HCT116 (cell line): ENCODE results near the gene PAX8. TPM values are rescaled to one million over a fixed set of nuclear protein-coding genes. Genes with fewer than 3 reads are reported as not detected.

Source experiments
- ATAC-seq: fragments of 200-7000 bp; cut with Tn5 transposase; 2 replicates; pipeline ENCODE4 v1.9.1; 2020; ENCODE audit warnings: mild to moderate bottlenecking, moderate library complexity
- BruUV-seq: library from RNA; stranded (reverse); fragments of 400-500 nt; replicated peaks from 2 replicates; lab custom pipeline; 2021; lab: Mats Ljungman, UMichigan
- CTCF ChIA-PET: fragments of 300-600 bp; sonication (Branson Sonifier 250); formaldehyde crosslinking; loops from one replicate; lab custom pipeline; 2021; ENCODE audit warnings: antibody characterized with exemption; lab: Charles Lee
- POLR2A ChIA-PET: fragments of 300-600, 350-600 bp; sonication (Branson Sonifier 250); formaldehyde crosslinking; loops from one replicate; lab custom pipeline; 2021; ENCODE audit warnings: antibody characterized with exemption; lab: Charles Lee
- RAD21 ChIA-PET, 2 experiments: fragments of 300-600 bp; sonication (Branson Sonifier 250); formaldehyde crosslinking; loops; one replicate each; lab custom pipeline; 2023; ENCODE audit warnings: low total read pairs in 2 of 2; ENCODE audit not compliant: uncharacterized antibody in 2 of 2, unreplicated experiment in 2 of 2, low non-redundant PET in 1 of 2; lab: Charles Lee
- DNase-seq: peaks from one replicate; pipeline ENCODE4 v3.0.0-alpha.2; 2010; ENCODE audit warnings: low read depth, low spot score
- H2AFZ ChIP-seq: fragments of 200-600 bp; shearing (Covaris generic), sonication (generic); 2 replicates; pipeline ENCODE4 v1.6.1; 2017; ENCODE audit warnings: low read depth, mixed run types, mixed read lengths, antibody characterized with exemption, low read length; ENCODE audit not compliant: poor library complexity, severe bottlenecking
- H3K27ac ChIP-seq: 2 replicates; pipeline ENCODE4 v1.5.1; 2012; ENCODE audit warnings: low read depth, low read length
- H3K27me3 ChIP-seq: fragments of 200-600 bp; sonication (generic); 2 replicates; pipeline ENCODE4 v1.6.1; 2016; ENCODE audit warnings: mixed run types, low read length, mixed read lengths; ENCODE audit not compliant: insufficient read depth
- H3K36me3 ChIP-seq, 2 experiments: fragments of 200-500 bp in 1 of 2; fragments of 200-600 bp in 1 of 2; sonication (Bioruptor generic) in 1 of 2; sonication (generic) in 1 of 2; 2 replicates each; pipeline versions ENCODE4 v1.5.1 to v1.6.1; 2014 to 2016; ENCODE audit warnings: low read length in 2 of 2, inconsistent platforms in 1 of 2, mixed read lengths in 1 of 2, mixed run types in 1 of 2; ENCODE audit not compliant: insufficient read depth in 2 of 2, control insufficient read depth in 1 of 2
- H3K4me1 ChIP-seq, 2 experiments: fragments of 200-600 bp in 1 of 2; sonication (generic) in 1 of 2; 2 replicates each; pipeline versions ENCODE4 v1.5.1 to v1.6.1; 2012 to 2017; ENCODE audit warnings: low read length in 2 of 2, inconsistent platforms in 1 of 2, mild to moderate bottlenecking in 1 of 2, mixed read lengths in 1 of 2, mixed run types in 1 of 2, moderate library complexity in 1 of 2; ENCODE audit not compliant: insufficient read depth in 2 of 2, control insufficient read depth in 1 of 2
- H3K4me2 ChIP-seq: fragments of 200-600 bp; sonication (generic); 2 replicates; pipeline ENCODE4 v1.6.1; 2017; ENCODE audit warnings: mixed run types, low read length, mixed read lengths
- H3K4me3 ChIP-seq, 2 experiments: fragments of 200-600 bp in 1 of 2; sonication (generic) in 1 of 2; replicated peaks in 1 of 2; 2 replicates each; pipeline ENCODE4 v1.5.1; 2011 to 2016; ENCODE audit warnings: low read length in 2 of 2, control low read depth in 1 of 2, low read depth in 1 of 2, mild to moderate bottlenecking in 1 of 2, mixed read lengths in 1 of 2, mixed run types in 1 of 2
- H3K79me2 ChIP-seq: fragments of 200-600 bp; sonication (generic); 2 replicates; pipeline ENCODE4 v1.6.1; 2017; ENCODE audit warnings: mild to moderate bottlenecking, mixed run types, low read length, moderate library complexity, mixed read lengths; ENCODE audit not compliant: insufficient read depth
- H3K9ac ChIP-seq: fragments of 200-600 bp; sonication (generic); 2 replicates; pipeline ENCODE4 v1.6.1; 2016; ENCODE audit warnings: low read length, mixed read lengths
- H3K9me2 ChIP-seq: fragments of 200-600 bp; sonication (generic), shearing (Covaris generic); 2 replicates; pipeline ENCODE4 v1.6.1; 2017; ENCODE audit warnings: mixed run types, mild to moderate bottlenecking, moderate library complexity; ENCODE audit not compliant: insufficient read depth
- H3K9me3 ChIP-seq, 2 experiments: fragments of 200-500 bp in 1 of 2; fragments of 200-600 bp in 1 of 2; sonication (Bioruptor generic) in 1 of 2; sonication (generic) in 1 of 2; 2 replicates each; pipeline ENCODE4 v1.6.1; 2014 to 2017; ENCODE audit warnings: low read length in 2 of 2, mixed read lengths in 2 of 2, inconsistent platforms in 1 of 2, low read depth in 1 of 2, mild to moderate bottlenecking in 1 of 2, mixed run types in 1 of 2, moderate library complexity in 1 of 2; ENCODE audit not compliant: control insufficient read depth in 1 of 2, insufficient read depth in 1 of 2
- H4K20me1 ChIP-seq: fragments of 200-600 bp; sonication (generic), shearing (Covaris generic); 2 replicates; pipeline ENCODE4 v1.6.1; 2017; ENCODE audit warnings: mixed run types, mild to moderate bottlenecking, moderate library complexity; ENCODE audit not compliant: insufficient read depth
- CBX3 ChIP-seq: IDR thresholded peaks from 2 replicates; pipeline ENCODE4 v1.6.1; 2012; ENCODE audit warnings: low read depth
- CEBPB ChIP-seq: IDR thresholded peaks from 2 replicates; pipeline ENCODE4 v1.6.1; 2012; ENCODE audit warnings: low read depth
- EGR1 ChIP-seq: IDR thresholded peaks from 2 replicates; pipeline ENCODE4 v1.6.1; 2012; ENCODE audit warnings: low read depth
- ELF1 ChIP-seq: IDR thresholded peaks from 2 replicates; pipeline ENCODE4 v1.6.1; 2012; ENCODE audit warnings: low read depth, borderline replicate concordance
- EZH2 ChIP-seq: fragments of 200-600 bp; sonication (generic); IDR thresholded peaks from 2 replicates; pipeline ENCODE4 v1.6.1; 2017; ENCODE audit warnings: antibody characterized with exemption, mixed run types
- EZH2phosphoT487 ChIP-seq: fragments of 200-600 bp; IDR thresholded peaks from 2 replicates; pipeline ENCODE4 v1.6.1; 2018; ENCODE audit warnings: antibody characterized with exemption, borderline replicate concordance
- POLR2AphosphoS5 ChIP-seq: IDR thresholded peaks from 2 replicates; pipeline ENCODE4 v1.6.1; 2011; ENCODE audit warnings: mild to moderate bottlenecking, low read depth, low read length, moderate library complexity
- RAD21 ChIP-seq: IDR thresholded peaks from 2 replicates; pipeline ENCODE4 v1.6.1; 2012; ENCODE audit warnings: low read depth, mild to moderate bottlenecking
- TCF7L2 ChIP-seq: IDR thresholded peaks from 2 replicates; pipeline ENCODE4 v1.7.0; 2011; ENCODE audit warnings: borderline replicate concordance, inconsistent platforms; ENCODE audit not compliant: insufficient read depth, insufficient read length; ENCODE audit errors: extremely low read depth
- YY1 ChIP-seq: IDR thresholded peaks from 2 replicates; pipeline ENCODE4 v1.6.1; 2011; ENCODE audit warnings: low read length, low read depth, moderate library complexity, mild to moderate bottlenecking; ENCODE audit not compliant: insufficient replicate concordance; ENCODE audit errors: extremely low read depth
- ZFX ChIP-seq: fragments of 450-650 bp; IDR thresholded peaks from 2 replicates; pipeline ENCODE4 v1.6.1; 2017
- ZNF274 ChIP-seq: fragments of 200-500 bp; sonication (Bioruptor generic); IDR thresholded peaks from 2 replicates; pipeline ENCODE4 v1.6.1; 2014; ENCODE audit warnings: mild to moderate bottlenecking, low read depth, low read length, inconsistent platforms
- intact Hi-C: fragments of 100-400 bp; cut with micrococcal nuclease; formaldehyde crosslinking; loops from 2 replicates; pipeline ENCODE4 v1.10.0; 2022
- total RNA-seq: library from RNA; stranded (reverse); gene quantifications from one replicate; pipeline ENCODE4 v1.2.1, GENCODE V29; 2021; ENCODE audit not compliant: unreplicated experiment
- TF ChIP-seq, protein P1 (sequence below): IDR thresholded peaks from 2 replicates; pipeline ENCODE4 v1.6.1; 2012; ENCODE audit warnings: low read depth
- TF ChIP-seq, protein P2 (sequence below): IDR thresholded peaks from 2 replicates; pipeline ENCODE4 v1.6.1; 2012
- TF ChIP-seq, protein P3 (sequence below): IDR thresholded peaks from 2 replicates; pipeline ENCODE4 v1.6.1; 2012
- TF ChIP-seq, protein P4 (sequence below), 3 experiments: fragments of 200-600 bp in 1 of 3; sonication (generic) in 1 of 3; IDR thresholded peaks in 2 of 3; conservative IDR thresholded peaks in 1 of 3; 2 replicates each; pipeline ENCODE4 v1.5.1; 2012 to 2017; ENCODE audit warnings: low read depth in 2 of 3, low read length in 2 of 3, antibody characterized with exemption in 1 of 3, borderline replicate concordance in 1 of 3, control low read depth in 1 of 3, mild to moderate bottlenecking in 1 of 3, mixed read lengths in 1 of 3, mixed run types in 1 of 3, moderate library complexity in 1 of 3; ENCODE audit not compliant: insufficient read depth in 1 of 3
- TF ChIP-seq, protein P5 (sequence below): IDR thresholded peaks from 2 replicates; pipeline ENCODE4 v1.6.1; 2011; ENCODE audit warnings: mild to moderate bottlenecking, low read length, moderate library complexity; ENCODE audit not compliant: insufficient replicate concordance; ENCODE audit errors: extremely low read depth

The PAX8 gene
- total RNA-seq, 1 experiment from 2014 or later = 4.4 TPM

DNA sequence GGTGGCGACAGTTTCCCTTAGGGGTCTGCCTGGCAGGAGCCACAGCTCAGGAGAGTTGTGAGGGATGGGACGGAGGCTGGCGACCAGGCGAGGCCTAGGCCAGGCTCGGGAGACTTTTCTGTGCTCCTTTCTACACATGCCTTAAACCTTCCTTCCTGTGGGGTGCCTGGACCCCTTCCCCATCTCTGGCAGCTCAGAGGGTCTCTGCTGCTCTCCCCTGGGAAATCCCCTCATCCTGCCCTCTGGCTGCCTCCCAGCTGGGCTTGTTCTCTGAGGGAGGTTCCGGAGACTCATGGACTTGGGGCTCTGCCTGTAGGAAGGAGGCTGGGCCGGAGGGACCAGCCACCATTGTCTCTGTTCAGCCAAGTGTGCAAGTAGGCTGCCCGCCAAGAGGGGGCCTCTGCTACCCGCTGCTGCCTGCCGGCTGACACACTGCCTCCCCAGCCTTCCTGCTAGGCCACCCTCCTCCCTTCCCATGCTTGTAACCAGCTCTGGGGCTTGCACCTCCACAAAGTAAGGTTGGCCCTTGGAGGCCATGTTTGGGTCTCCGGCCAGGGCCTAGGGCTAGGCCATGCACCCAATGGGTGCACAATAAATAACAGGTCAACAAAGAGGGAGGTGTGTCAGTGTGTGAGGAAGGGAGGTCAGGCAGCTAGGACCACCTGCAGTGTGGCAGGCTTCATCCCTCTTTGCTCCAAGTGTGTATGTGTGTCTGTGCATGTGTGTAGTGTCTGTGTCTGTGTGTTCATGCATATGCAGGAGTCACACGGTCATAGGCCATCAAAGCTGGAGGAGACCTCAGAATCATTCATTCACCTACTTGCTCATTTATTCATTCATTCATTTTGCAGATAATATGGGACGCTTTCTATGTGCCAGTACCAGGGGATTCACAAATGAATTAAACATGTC, 76.2 kb downstream of the PAX8 start:
- no peaks in the 10 kb centered on the region for H3K79me2 ChIP-seq
- BruUV-seq = no TSS peak
- no peaks in the 10 kb centered on the region for H3K9me2 ChIP-seq
- DNase-seq (no peak), ATAC-seq (no peak)
- no peaks in the 10 kb centered on the region for H3K27me3 ChIP-seq
- no peaks in the 10 kb centered on the region for H3K9me3 ChIP-seq
- H3K27ac ChIP-seq = no peak overlapping the region
- no peak overlapping the region for H3K4me2 ChIP-seq
- H3K4me1 ChIP-seq = peaks cover 16 to 40% of the 10 kb centered on the region in 2 experiments
- H3K9ac ChIP-seq = no peak overlapping the region
- POLR2A ChIA-PET = no interaction called here
- CTCF ChIA-PET = interaction anchor here (0.7 to 4.2 kb wide), 8 partner anchors 8 to 197 kb away, joined by 3 to 40 read pairs (median 28); no protein-coding TSS in a partner anchor
- H4K20me1 ChIP-seq = no peaks in the 10 kb centered on the region
- intact Hi-C loops = loop anchor here (5.0 kb wide), 1 partner anchor 190 kb away; no protein-coding TSS in a partner anchor
- no peak overlapping the region for H2AFZ ChIP-seq
- H3K4me3 ChIP-seq = no peak overlapping the region
- no peaks in the 10 kb centered on the region; a peak in 1 of 4 replicates for H3K36me3 ChIP-seq
- RAD21 ChIA-PET = no interaction called here
- TF ChIP-seq ZFX (no peak), ELF1 (no peak), CEBPB (no peak), CBX3 (no peak), RAD21 (no peak), ZNF274 (no peak), YY1 (no peak), EGR1 (no peak), EZH2 (no peak), POLR2AphosphoS5 (no peak), TCF7L2 (no peak), EZH2phosphoT487 (no peak)
- TF ChIP-seq, protein P1, sequence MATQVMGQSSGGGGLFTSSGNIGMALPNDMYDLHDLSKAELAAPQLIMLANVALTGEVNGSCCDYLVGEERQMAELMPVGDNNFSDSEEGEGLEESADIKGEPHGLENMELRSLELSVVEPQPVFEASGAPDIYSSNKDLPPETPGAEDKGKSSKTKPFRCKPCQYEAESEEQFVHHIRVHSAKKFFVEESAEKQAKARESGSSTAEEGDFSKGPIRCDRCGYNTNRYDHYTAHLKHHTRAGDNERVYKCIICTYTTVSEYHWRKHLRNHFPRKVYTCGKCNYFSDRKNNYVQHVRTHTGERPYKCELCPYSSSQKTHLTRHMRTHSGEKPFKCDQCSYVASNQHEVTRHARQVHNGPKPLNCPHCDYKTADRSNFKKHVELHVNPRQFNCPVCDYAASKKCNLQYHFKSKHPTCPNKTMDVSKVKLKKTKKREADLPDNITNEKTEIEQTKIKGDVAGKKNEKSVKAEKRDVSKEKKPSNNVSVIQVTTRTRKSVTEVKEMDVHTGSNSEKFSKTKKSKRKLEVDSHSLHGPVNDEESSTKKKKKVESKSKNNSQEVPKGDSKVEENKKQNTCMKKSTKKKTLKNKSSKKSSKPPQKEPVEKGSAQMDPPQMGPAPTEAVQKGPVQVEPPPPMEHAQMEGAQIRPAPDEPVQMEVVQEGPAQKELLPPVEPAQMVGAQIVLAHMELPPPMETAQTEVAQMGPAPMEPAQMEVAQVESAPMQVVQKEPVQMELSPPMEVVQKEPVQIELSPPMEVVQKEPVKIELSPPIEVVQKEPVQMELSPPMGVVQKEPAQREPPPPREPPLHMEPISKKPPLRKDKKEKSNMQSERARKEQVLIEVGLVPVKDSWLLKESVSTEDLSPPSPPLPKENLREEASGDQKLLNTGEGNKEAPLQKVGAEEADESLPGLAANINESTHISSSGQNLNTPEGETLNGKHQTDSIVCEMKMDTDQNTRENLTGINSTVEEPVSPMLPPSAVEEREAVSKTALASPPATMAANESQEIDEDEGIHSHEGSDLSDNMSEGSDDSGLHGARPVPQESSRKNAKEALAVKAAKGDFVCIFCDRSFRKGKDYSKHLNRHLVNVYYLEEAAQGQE = no peak
- TF ChIP-seq, protein P2, sequence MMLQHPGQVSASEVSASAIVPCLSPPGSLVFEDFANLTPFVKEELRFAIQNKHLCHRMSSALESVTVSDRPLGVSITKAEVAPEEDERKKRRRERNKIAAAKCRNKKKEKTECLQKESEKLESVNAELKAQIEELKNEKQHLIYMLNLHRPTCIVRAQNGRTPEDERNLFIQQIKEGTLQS = no peak
- TF ChIP-seq, protein P3, sequence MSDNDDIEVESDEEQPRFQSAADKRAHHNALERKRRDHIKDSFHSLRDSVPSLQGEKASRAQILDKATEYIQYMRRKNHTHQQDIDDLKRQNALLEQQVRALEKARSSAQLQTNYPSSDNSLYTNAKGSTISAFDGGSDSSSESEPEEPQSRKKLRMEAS = no peak; the same call in 1 of the 2 replicates
- TF ChIP-seq, protein P4, sequence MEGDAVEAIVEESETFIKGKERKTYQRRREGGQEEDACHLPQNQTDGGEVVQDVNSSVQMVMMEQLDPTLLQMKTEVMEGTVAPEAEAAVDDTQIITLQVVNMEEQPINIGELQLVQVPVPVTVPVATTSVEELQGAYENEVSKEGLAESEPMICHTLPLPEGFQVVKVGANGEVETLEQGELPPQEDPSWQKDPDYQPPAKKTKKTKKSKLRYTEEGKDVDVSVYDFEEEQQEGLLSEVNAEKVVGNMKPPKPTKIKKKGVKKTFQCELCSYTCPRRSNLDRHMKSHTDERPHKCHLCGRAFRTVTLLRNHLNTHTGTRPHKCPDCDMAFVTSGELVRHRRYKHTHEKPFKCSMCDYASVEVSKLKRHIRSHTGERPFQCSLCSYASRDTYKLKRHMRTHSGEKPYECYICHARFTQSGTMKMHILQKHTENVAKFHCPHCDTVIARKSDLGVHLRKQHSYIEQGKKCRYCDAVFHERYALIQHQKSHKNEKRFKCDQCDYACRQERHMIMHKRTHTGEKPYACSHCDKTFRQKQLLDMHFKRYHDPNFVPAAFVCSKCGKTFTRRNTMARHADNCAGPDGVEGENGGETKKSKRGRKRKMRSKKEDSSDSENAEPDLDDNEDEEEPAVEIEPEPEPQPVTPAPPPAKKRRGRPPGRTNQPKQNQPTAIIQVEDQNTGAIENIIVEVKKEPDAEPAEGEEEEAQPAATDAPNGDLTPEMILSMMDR (IDR thresholded peaks at IDR 0.05 in 2 of 3, conservative IDR thresholded peaks at IDR 0.05 in 1 of 3; ENCODE audit: borderline replicate concordance in 1 of 3, insufficient read depth in 1 of 3, low read depth in 2 of 3, low read length in 2 of 3) = no peak
- TF ChIP-seq, protein P5, sequence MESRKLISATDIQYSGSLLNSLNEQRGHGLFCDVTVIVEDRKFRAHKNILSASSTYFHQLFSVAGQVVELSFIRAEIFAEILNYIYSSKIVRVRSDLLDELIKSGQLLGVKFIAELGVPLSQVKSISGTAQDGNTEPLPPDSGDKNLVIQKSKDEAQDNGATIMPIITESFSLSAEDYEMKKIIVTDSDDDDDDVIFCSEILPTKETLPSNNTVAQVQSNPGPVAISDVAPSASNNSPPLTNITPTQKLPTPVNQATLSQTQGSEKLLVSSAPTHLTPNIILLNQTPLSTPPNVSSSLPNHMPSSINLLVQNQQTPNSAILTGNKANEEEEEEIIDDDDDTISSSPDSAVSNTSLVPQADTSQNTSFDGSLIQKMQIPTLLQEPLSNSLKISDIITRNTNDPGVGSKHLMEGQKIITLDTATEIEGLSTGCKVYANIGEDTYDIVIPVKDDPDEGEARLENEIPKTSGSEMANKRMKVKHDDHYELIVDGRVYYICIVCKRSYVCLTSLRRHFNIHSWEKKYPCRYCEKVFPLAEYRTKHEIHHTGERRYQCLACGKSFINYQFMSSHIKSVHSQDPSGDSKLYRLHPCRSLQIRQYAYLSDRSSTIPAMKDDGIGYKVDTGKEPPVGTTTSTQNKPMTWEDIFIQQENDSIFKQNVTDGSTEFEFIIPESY = no peak
